ENCODE measurements around the gene BCAP31.
"Not testable (repeated sequence)": the region's sequence is repeated elsewhere in the genome, so short reads cannot be mapped to it uniquely, and the experiment has no call there.

GRCh38 chrX:153696986-153697722 is 27.0 kb downstream of the BCAP31 start:
- TF ChIP-seq CTCF (IDR thresholded peaks at IDR 0.05; ENCODE audit: insufficient read depth, low read depth, low read length); EZH2 (IDR thresholded peaks at IDR 0.05; ENCODE audit: insufficient read depth, low read length): not testable (repeated sequence)

Data from astrocyte (in vitro differentiated cells and primary cell).